Vagina (tissue), 2 donors: ENCODE results near the gene GUF1. TPM values are rescaled to one million over a fixed set of nuclear protein-coding genes. Genes with fewer than 3 reads are reported as not detected.

Experiments
- DNase-seq, 2 donors: peaks; one replicate each; pipeline ENCODE4 v3.0.0-alpha.2; 2017; ENCODE audit errors: extremely low spot score in 2 of 2
- H3K27ac ChIP-seq: fragments of 200-600 bp; sonication (generic); one replicate; pipeline ENCODE4 v1.5.1; 2019
- H3K27me3 ChIP-seq: fragments of 200-600 bp; sonication (generic); one replicate; pipeline ENCODE4 v1.5.1; 2019
- H3K36me3 ChIP-seq, 2 donors: fragments of 200-600 bp; sonication (generic); one replicate each; pipeline ENCODE4 v1.5.1; 2017 to 2019
- H3K4me1 ChIP-seq: fragments of 200-600 bp; sonication (generic); one replicate; pipeline ENCODE4 v1.5.1; 2019
- H3K4me3 ChIP-seq, 2 donors: fragments of 200-600 bp; sonication (generic); 1 replicate in 1 of 2; 2 replicates in 1 of 2; pipeline ENCODE4 v1.5.1; 2016 to 2019
- H3K9me3 ChIP-seq: fragments of 200-600 bp; sonication (generic); one replicate; pipeline ENCODE4 v1.5.1; 2019
- CTCF ChIP-seq, 3 experiments: fragments of 450-650 bp in 2 of 3; fragments of 200-600 bp in 1 of 3; sonication (generic) in 1 of 3; IDR thresholded peaks; one replicate each; pipeline ENCODE4 v1.5.1; 2017 to 2019; ENCODE audit warnings: antibody characterized with exemption in 3 of 3, mild to moderate bottlenecking in 2 of 3, moderate library complexity in 2 of 3
- POLR2A ChIP-seq, 2 donors: fragments of 450-650 bp; IDR thresholded peaks; one replicate each; pipeline ENCODE4 v1.6.1; 2017; ENCODE audit warnings: antibody characterized with exemption in 2 of 2, mild to moderate bottlenecking in 2 of 2, moderate library complexity in 2 of 2
- POLR2AphosphoS5 ChIP-seq, 2 donors: sonication (generic); formaldehyde crosslinking; IDR thresholded peaks; one replicate each; pipeline ENCODE4 v1.9.0; 2017; ENCODE audit warnings: antibody characterized with exemption in 2 of 2, mild to moderate bottlenecking in 2 of 2, low read depth in 1 of 2; ENCODE audit not compliant: insufficient read depth in 1 of 2
- intact Hi-C: fragments of 100-400 bp; cut with DNase I; formaldehyde crosslinking; loops from one replicate; pipeline ENCODE4 v1.15.1; 2023
- total RNA-seq: library from RNA; depleted of rRNA; stranded (reverse); fragments of >200 nt; gene quantifications from one replicate; pipeline ENCODE4 v1.2.3, GENCODE V29; 2016

Gene GUF1
- total RNA-seq, 1 donor from 2014 or later = 11.5 TPM

DNA sequence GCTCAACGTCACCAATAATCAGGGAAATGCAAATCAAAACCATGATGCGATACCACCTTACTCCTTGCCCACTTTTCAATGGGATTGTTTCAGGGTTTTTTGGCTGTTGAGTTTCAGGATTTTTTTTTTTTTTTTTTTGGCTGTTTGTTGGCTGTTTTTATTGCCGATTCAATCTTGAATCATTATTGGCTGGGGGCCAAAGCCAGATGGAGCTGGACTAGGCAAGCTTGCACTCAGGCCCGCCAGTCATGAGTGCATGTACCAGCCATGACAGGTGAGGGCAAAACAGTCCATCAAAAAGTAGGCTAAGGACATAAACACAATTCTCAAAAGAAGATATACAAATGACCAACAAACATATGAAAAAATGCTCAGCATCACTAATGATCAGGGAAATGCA, 40.1 kb upstream of the GUF1 start:
- TF ChIP-seq CTCF (IDR thresholded peaks at IDR 0.05) (no peak), POLR2AphosphoS5 (IDR thresholded peaks at IDR 0.05; ENCODE audit: insufficient read depth in 1 of 2, low read depth in 1 of 2) (no peak), POLR2A (IDR thresholded peaks at IDR 0.05) (no peak)
- DNase-seq = no peak
- no peaks in the 10 kb centered on the region for H3K27me3 ChIP-seq
- no peaks in the 10 kb centered on the region for H3K9me3 ChIP-seq
- intact Hi-C loops = no loop called here
- H3K4me1 ChIP-seq = no peaks in the 10 kb centered on the region
- H3K27ac ChIP-seq = no peak overlapping the region
- H3K36me3 ChIP-seq = no peaks in the 10 kb centered on the region
- H3K4me3 ChIP-seq = no peak overlapping the region

DNA sequence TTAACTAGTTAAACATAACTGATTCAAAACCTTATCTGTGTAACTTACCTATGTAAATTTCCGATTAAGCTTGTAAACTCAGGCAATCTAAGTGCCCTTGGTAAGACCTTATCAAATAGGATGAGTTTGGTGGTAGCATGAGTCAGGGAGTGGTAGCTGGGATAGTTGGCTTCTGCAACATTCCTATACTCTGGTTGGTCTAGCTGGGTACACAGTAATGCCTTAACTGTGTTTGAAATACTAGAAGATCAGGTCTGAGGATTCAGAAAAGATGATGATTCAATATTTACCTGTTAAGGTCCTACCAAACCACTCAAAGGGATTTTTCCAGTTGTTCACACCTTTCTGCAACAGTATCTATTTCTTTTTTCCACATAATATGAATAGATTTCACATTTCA, 32.1 kb upstream of the GUF1 start:
- Histone ChIP-seq H3K27me3 (no peaks in the 10 kb centered on the region), H3K4me1 (no peaks in the 10 kb centered on the region), H3K27ac (no peak overlapping the region), H3K9me3 (no peaks in the 10 kb centered on the region), H3K4me3 (no peak overlapping the region), H3K36me3 (no peaks in the 10 kb centered on the region)
- TF ChIP-seq POLR2A (IDR thresholded peaks at IDR 0.05) (no peak), POLR2AphosphoS5 (IDR thresholded peaks at IDR 0.05; ENCODE audit: insufficient read depth in 1 of 2, low read depth in 1 of 2) (no peak), CTCF (IDR thresholded peaks at IDR 0.05) (no peak)
- no peak for DNase-seq
- intact Hi-C loops = no loop called here

DNA sequence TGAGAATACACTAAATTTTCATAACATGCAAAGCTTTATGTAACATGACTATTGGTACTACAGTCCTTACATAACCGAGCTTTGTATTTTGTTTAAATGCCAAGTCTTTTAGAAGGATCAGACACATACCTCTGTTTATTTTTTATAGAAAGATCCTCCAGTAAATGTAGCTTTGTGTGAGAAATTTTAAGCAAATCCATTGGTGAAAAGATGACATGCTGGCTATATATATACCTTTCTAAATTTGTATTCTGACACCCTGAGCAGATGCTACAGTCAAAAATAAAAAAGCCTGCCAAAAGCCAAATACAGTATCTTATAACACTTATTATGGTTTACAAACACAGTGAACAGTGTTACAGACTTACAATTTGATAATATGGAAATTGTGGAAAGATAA, 26.8 kb upstream of the GUF1 start, which contains the start of gene YIPF7:
Gene YIPF7 (minus strand): TSS at position 201 of the 400 bp plus-strand sequence. CDS start 1,525 bp downstream, outside the sequence.
- H3K36me3 ChIP-seq = no peaks in the 10 kb centered on the region
- no peaks in the 10 kb centered on the region for H3K4me1 ChIP-seq
- intact Hi-C loops = loop anchor here (5.0 kb wide), 1 partner anchor 1186 kb away; no protein-coding TSS in a partner anchor
- no peaks in the 10 kb centered on the region for H3K27me3 ChIP-seq
- H3K9me3 ChIP-seq = no peaks in the 10 kb centered on the region
- H3K4me3 ChIP-seq = no peak within 1 kb of the TSS
- TF ChIP-seq POLR2AphosphoS5 (IDR thresholded peaks at IDR 0.05; ENCODE audit: insufficient read depth in 1 of 2, low read depth in 1 of 2) (no peak), CTCF (IDR thresholded peaks at IDR 0.05) (no peak), POLR2A (IDR thresholded peaks at IDR 0.05) (no peak)
- DNase-seq = no peak
- H3K27ac ChIP-seq = no peak within 1 kb of the TSS

- intact Hi-C loops = loop anchor here (5.0 kb wide), 1 partner anchor 1185 kb away; no protein-coding TSS in a partner anchor
- H3K27ac ChIP-seq = no peak overlapping the region
- no peak for DNase-seq
- no peaks in the 10 kb centered on the region for H3K27me3 ChIP-seq
- H3K9me3 ChIP-seq = no peaks in the 10 kb centered on the region
- no peaks in the 10 kb centered on the region for H3K4me1 ChIP-seq
- H3K4me3 ChIP-seq = no peak overlapping the region
- no peak for TF ChIP-seq POLR2A (IDR thresholded peaks at IDR 0.05)
- TF ChIP-seq CTCF (IDR thresholded peaks at IDR 0.05) = no peak
- TF ChIP-seq POLR2AphosphoS5 (IDR thresholded peaks at IDR 0.05; ENCODE audit: insufficient read depth in 1 of 2, low read depth in 1 of 2) = no peak
- no peaks in the 10 kb centered on the region for H3K36me3 ChIP-seq
Observed at GRCh38 chr4:44652002-44652401, 26.2 kb upstream of the GUF1 start.

- H3K4me3 ChIP-seq = no peak overlapping the region
- intact Hi-C loops = no loop called here
- no peak for TF ChIP-seq POLR2A (IDR thresholded peaks at IDR 0.05)
- TF ChIP-seq POLR2AphosphoS5 (IDR thresholded peaks at IDR 0.05; ENCODE audit: insufficient read depth in 1 of 2, low read depth in 1 of 2) = no peak
- no peak for TF ChIP-seq CTCF (IDR thresholded peaks at IDR 0.05)
Observed at GRCh38 chr4:44660396-44660795, 17.8 kb upstream of the GUF1 start.

More at GRCh38 chr4:44660396-44660795, 17.8 kb upstream of the GUF1 start:
- no peaks in the 10 kb centered on the region for H3K27me3 ChIP-seq
- no peaks in the 10 kb centered on the region for H3K36me3 ChIP-seq
- H3K9me3 ChIP-seq = no peaks in the 10 kb centered on the region
- no peaks in the 10 kb centered on the region for H3K4me1 ChIP-seq
- no peak for DNase-seq
- H3K27ac ChIP-seq = no peak overlapping the region
